Superior temporal gyrus (tissue), 1 donor: ENCODE data around the gene THPO.

Source experiments
- DNase-seq: peaks from one replicate; pipeline ENCODE4 v3.0.0-alpha.2; 2016; ENCODE audit errors: extremely low spot score

THPO gene

DNA sequence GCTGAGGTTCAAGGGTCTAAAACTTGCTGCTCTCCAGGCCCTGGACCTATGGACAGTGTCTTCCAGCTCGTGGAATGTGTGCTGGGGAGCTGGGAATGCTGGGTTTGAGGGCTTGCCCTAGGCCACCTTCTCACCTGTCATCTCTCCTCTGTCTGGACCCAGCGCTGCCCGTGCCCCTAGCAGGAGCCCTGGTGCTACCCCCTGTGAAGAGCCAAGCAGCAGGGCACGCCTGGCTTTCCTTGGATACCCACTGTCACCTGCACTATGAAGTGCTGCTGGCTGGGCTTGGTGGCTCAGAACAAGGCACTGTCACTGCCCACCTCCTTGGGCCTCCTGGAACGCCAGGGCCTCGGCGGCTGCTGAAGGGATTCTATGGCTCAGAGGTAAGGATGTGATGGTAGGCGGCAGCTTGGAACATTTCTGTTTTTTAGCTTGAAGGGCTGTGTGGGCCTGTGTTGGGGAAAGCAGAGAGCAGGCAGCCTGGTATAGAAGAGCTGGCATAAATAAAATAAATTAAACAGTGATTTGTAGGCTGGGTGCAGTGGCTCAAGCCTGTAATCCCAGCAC lies 6.9 kb upstream of the THPO start:
- no peak for DNase-seq

DNA sequence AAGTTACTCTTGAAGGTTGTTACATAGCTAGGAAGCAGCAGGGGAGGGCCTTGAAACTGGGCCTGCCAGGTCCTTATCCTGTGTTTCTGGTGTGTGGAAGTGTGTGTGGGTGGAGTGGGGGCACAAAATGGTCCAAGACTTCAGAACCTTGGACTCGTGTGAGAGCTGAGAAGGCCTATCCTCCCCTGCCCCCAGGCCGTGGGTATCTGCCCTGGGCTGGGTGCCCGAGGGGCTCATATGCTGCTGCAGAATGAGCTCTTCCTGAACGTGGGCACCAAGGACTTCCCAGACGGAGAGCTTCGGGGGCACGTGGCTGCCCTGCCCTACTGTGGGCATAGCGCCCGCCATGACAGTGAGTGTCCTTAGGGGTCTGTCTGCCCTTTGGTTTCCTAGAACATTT lies 6.3 kb upstream of the THPO start:
- no peak for DNase-seq

DNA sequence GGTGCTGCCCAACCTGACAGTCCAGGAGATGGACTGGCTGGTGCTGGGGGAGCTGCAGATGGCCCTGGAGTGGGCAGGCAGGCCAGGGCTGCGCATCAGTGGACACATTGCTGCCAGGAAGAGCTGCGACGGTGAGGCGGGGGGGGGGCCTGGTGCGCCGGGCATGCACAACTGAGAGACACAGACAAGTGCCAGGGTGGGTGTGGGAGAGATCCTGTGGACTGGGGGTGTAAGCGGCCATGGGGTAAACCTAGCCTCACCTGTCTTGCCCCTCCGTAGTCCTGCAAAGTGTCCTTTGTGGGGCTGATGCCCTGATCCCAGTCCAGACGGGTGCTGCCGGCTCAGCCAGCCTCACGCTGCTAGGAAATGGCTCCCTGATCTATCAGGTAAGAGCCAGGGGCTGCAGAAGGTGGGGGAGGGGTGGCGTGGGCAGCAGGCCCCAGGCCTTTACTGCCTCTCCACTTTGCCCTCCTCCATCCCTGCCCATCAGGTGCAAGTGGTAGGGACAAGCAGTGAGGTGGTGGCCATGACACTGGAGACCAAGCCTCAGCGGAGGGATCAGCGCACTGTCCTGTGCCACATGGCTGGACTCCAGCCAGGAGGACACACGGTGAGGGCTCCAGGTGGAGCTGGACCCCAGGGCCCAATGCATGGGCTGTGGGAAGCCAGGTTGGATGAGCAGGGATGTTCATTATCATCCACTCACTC lies 5.2 kb upstream of the THPO start:
- no peak for DNase-seq

DNA sequence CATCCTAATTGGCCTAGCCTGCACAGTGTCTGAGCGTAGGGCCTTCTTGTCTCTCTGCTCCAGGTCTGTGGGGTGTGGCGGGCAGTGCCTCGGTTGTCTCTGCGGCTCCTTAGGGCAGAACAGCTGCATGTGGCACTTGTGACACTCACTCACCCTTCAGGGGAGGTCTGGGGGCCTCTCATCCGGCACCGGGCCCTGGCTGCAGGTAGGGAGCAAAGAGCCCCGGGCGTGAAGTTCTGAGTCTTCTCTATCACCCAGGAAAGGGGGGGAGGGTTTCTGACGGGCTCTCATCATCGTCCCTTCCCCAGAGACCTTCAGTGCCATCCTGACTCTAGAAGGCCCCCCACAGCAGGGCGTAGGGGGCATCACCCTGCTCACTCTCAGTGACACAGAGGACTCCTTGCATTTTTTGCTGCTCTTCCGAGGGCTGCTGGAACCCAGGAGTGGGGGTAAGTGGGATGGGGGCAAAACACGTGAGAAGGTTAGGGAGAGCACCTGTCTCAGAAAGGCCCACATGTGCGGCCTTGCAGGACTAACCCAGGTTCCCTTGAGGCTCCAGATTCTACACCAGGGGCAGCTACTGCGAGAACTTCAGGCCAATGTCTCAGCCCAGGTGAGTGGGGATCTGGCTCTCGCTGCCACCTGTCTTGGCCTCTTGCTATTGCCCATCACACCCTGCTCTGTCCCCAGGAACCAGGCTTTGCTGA lies 4.5 kb upstream of the THPO start:
- no peak for DNase-seq

DNA sequence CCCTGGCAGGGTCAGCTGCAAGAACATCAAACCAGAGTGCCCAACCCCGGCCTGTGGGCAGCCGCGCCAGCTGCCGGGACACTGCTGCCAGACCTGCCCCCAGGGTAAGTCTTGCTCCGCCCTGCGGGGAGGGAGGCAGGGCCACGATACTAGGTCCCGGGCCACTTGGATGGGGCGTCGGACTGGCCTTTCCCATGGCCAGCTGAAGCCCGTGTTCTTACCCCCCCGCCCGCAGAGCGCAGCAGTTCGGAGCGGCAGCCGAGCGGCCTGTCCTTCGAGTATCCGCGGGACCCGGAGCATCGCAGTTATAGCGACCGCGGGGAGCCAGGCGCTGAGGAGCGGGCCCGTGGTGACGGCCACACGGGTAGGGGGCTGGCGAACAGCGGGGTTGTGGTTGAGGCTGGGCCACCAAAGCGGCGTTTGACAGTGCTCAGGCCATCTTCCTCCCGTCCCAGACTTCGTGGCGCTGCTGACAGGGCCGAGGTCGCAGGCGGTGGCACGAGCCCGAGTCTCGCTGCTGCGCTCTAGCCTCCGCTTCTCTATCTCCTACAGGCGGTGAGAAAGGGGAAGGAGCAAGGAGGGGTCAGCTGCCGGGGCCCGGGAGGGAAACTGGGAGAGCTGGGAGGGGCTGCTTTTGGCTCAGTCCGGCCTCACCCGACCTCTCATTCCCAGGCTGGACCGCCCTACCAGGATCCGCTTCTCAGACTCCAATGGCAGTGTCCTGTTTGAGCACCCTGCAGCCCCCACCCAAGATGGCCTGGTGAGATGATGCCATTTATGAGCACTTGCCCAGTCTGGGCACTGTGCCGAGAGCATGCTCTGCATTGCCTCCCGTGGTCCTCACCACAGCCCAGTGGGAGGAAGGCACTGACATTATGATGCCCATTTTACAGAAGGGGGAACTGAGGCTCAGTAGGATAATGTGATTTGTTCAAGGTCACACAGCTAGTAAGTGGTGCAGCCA lies 3.5 kb upstream of the THPO start:
- DNase-seq, result no peak

DNA sequence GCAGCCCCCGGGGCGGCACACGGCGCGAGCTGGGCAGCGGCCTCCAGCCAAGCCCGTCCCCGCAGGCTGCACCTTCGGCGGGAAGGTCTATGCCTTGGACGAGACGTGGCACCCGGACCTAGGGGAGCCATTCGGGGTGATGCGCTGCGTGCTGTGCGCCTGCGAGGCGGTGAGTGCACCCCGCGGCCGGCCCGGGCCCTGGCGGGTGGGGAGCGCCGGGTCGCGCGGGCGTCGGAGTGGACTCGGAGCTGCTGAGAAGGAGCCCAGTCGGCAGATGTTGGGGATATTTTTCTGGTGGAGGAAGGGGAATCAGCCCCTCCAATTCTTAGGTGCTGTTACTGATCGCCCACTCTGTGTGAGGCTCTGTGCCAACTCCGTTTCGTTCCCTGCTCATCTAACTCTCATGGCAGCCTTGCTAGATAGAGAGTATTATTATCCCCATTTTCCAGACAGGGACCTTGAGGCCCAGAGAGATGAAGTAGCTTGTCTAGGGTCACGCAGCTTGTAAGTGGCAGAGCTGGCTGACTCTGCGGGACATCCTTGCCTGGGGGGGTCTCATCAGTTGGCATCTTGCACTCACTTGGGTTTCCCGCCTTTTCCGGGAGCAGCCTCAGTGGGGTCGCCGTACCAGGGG lies 2.7 kb upstream of the THPO start:
- peak; percentile 31 for DNase-seq

DNA sequence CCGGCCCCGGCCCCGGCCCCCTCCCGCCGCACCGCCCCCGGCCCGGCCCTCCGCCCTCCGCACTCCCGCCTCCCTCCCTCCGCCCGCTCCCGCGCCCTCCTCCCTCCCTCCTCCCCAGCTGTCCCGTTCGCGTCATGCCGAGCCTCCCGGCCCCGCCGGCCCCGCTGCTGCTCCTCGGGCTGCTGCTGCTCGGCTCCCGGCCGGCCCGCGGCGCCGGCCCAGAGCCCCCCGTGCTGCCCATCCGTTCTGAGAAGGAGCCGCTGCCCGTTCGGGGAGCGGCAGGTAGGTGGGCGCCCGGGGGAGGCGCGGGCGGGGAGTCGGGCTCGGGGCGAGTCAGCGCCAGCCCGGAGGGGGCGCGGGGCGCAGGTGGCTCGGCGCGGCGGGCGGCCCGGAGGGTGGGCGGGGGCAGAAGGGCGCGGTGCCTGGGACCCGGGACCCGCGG lies 2.2 kb upstream of the THPO start:
- DNase-seq, result no peak

DNA sequence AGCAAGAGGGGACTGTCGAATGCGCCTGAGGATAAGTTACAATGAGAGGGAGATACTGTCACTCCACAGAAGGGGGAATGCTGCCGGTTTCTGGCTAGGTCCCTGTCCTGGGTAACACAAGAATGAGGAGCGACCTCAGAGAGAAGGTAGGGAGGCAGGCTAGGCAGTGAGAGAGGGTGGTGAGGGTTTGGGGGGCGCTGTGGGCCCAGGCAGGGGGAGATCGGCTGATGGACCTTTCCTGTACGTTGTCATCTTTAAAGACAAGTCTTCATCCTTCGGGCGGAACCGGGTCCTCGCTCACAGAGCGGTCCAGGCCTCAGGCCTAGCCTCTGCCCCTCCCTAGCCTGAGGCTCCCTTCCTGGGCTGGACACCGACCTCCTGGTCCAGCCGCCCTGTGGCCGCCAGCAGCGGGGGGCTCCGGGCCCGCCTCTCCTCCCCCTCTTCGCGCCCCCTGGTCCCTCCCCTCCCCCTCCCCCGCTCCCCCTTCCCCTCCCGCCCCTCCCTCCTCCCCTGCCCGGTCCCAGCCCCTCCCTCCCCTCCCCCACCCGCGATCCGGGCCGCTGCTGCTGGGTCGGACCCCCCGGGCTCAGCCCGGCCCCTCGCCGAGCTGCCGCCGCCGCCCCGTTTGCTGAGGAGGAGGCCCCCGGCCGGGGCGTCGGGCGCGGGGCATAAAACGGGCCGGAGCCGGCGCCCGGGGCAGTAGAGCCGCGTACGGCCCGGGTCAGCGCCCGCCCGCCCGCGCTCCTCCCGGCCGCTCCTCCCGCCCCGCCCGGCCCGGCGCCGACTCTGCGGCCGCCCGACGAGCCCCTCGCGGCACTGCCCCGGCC lies 1.6 kb upstream of the THPO start, which contains the start of gene CHRD:
TSS of gene CHRD (plus strand) at position 697 of the 827 bp plus-strand sequence. CDS start 265 bp downstream, outside the sequence.
- DNase-seq, result no peak

DNA sequence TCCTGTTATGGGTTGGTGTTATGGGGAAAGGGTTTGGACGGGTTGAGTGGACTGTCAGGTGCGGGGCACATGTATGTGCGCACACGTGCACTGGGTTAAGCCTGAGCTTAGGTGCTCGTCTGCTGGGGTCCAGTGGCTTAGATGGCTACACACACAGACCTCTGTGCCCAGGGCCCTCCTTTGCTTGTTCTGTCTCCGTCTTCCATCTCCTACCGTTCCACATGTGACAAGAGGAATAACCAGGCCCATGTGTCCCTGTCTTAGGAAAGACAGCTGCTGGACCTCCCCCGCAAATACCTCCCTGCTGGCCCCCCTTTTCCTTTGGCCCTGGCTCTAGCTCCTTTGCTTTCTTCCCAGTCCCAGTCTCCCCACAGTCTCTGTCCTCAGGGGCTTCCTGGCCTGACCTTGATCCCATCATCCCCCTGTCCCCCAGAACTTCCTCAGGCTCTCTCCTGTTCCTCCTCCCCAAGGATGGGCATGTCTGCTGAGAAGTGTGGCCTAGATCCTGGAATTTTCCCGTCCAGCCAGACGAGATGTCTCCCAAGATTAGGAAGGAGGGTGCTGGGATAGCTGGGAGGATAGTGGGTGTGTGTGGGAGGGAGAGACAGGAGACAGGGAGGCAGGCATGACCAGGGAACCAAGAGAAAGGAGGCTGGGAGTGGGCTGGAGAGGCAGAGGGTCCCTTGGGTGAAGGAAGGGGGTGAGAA lies 797 bp upstream of the THPO start:
- no peak for DNase-seq

DNA sequence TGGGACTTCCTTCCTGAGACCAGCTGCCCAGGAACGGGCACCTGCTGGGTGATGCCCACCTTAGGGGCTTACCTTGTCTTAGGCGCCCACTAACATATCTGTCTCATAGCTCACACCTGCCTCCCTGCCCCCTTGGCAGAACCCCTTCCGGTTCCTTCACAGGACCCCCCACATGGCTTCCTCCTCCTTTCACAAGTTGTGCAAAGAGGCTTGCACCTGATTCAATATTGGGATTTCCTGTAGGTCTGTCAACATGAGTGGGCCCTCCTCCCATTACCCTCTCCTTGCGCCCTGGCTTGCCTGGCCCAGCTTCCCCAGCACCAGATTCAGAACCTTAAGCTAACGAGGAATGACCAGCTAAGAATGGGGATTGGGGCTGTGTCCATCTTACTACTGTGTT lies 633 bp downstream of the THPO start:
- DNase-seq, result no peak

DNA sequence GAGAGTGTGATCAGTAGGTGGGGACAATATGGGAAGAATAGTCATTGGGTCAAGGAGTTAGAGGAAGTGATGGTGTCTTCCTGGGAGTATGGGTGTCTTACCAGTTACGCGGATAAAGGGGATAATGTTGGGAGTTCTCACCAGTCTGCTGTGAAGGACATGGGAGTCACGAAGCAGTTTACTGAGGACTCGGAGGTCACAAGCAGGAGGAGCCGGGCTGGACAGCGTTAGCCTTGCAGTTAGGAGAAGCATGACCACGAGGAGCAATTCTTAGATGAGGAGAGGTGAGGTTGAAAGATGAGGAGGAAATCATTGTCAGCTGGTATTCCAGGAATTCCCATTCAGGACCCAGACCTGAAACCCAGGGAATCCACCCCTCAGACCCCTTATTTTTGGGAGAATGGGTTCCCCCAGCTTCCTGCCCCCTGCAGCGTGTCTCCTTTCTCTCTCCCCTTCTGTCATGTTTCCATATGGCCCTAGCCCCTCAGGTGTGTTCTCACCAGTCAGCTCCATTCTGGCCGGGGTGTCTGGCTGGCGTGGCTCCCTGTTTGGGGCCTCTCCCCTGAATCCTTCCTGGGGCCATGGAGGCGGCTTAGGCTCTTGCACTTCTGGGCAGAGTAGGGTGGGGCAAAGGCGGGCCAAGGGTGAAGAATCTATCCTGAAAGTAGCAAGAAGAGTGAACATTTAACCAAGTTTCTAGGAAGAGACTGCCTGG lies 2.1 kb downstream of the THPO start:
- no peak for DNase-seq

DNA sequence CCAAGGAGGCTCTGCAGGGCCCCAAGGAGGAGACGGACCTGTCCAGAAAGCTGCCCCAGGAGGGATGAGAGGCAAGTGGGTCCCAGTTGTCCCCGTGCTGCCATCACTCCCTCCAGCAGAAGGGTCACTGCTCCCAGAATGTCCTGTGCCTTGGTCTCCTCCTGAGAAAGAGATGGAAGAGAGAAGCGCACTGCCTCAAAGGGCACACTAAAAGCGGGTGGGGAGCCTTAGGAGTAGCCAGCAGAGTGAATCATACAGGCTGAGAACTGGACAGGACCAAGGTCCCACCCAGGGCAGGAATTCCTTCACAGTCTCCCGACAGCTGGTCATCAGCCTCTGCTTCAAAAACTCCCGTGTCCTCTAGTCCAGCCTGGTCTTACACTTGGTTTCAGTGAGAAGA lies 4.6 kb downstream of the THPO start:
- no peak for DNase-seq

DNA sequence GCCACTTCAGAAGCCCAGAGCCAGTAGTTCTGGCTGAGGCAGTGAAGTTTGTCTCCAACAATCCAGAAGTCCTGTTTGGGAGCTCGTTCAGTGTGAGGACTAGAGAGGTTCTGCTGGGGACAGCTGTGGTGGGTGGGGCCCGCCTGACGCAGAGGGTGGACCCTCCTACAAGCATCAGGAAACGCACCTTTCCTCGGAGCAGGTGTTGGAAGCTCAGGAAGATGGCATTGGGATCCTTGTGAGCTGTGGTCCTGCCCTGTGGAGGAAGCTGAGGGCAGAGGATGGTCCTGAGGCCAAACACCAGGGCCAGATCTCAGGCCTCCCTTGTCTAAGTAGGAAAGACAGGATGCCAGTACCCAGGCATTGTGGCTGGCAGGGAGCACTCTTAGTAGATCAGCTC lies 5.1 kb downstream of the THPO start:
- DNase-seq, result no peak

DNA sequence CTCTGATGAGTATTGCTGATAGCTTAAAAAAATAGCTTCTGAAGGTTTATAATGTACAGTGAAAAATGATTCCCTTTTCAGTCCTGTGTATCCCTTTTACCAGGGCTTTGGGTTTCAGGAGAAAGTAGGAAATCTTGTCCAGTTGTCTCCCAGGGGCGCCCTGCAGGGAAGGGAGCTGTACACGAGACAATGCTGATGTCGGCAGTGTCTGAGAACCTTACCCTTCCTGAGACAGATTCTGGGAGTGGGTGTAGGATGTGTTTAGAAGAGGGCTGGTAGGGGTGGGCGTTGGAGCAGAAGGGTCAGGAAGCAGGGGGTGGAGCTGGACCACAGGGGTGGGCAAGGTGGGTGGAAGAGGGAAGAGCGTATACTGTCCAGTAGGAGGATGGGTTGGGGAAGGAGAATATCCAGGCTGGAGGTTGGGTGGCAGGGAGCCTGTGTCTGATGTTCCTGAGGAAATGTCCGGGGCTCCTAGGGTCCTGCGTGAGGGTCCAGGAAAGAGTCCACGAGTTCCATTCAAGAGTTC lies 5.6 kb downstream of the THPO start:
- DNase-seq, result no peak

DNA sequence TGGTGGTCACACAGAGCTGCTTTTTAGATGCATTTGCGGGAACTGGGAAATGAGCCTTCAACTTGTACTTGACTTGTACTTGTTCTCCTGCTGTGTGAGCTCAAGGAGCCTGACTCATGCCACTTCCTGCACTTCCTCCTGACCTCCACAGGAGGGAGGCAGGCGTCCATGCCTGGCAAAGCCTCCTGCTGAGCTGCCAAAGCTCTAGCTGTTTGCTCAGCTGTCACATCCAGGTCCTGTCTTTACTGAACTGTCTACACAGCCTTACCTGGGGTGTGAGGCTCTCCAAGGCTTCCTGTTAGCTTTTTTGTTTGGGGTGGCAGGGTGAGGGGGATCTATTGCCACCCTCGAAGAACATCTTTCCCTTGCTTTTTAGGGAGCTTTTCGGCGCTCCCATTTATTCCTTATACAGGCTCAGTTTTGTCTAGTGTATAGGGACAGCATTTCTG lies 6.4 kb downstream of the THPO start:
- DNase-seq, result peak; percentile 86

DNA sequence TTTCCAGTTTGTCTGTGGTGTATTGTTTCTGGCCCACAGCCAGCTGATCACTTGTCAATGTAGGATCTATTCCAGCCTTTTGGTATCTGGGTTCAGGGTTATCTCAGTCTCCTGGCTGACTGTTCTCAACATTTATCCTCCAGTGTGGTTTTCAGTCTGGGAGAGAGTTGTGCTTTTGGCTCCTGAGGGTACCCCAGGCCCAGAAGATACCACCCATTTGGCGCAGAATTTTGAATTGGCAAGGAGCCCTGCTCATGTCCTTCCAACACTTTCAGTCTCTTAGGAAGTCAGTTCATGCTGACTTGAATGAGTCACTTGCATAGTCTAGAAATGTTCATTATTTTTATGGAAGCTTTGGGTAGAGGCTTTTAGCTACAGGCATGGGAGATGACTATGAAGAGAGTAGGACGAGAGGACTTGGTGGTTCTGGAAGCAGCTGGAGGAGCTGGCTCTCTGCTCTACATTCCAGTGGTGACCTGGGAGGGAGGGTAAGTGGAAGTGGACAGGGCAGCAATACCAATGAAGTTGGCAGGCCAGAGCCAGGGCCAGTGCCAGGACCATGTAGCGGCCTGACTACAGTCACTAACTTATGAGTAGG lies 9.3 kb downstream of the THPO start:
- peak; percentile 38 for DNase-seq

DNA sequence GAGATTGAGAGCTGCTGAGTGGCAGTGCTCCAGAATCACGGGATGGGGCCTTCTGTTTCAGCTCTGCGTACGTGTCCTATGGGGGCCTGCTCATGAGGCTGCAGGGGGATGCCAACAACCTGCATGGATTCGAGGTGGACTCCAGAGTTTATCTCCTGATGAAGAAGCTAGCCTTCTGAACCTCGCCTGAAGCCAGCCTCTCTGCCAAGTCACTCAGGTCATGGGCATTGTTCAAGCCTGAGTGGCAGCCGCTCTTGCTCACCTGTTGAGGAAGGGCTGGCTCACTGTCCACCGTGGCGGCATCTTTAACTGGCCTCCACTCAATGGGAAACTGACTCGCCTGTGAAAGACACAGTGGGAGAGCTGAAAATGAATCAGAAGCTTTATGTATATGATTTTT lies 9.9 kb downstream of the THPO start:
- DNase-seq, result no peak

DNA sequence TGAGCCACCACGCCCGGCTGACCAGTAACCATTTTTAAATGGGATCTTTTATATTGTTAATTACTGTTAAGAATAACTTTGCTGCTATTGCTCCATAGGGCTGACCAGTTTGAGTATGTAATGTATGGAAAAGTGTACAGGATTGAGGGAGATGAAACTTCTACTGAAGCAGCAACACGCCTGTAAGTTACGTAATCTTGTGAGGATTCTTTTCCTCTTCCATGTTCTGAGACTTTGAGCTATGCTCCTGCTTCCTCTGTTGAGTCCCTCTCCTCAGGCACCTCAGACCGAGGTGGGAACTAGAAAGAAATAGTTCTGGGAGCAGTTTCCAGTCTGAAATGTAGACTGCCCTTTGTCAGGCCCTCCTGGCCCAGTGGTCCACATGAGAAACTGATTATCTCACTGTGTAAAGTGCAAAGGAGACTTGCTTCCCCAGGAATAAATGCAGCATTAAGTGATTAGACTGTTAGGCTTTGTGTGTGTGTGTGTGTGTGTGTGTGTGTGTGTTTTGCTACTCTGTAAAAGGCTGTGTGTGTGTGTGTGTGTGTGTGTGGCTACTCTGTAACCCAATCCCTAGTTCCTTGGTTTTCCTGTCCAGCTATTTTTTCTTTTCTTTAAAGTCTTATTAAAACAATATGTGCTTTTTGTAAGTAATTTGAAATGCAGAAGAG lies 11.3 kb downstream of the THPO start:
- no peak for DNase-seq
